HEK293 (cell line): ENCODE measurements around the gene GAPDHS.
A peak's percentile ranks its signal among the peaks of the same experiment; 100 is the strongest.

ENCODE experiments used
- CTCF ChIA-PET: fragments of 350-600 bp; formaldehyde crosslinking; extraction: SDS; loops from one replicate; lab custom pipeline; 2021; ENCODE audit warnings: antibody characterized with exemption; lab: Yijun Ruan, JAX
- POLR2A ChIA-PET: fragments of 300-600 bp; formaldehyde crosslinking; extraction: SDS; loops from one replicate; lab custom pipeline; 2020; ENCODE audit warnings: antibody characterized with exemption, inconsistent platforms; lab: Yijun Ruan, JAX
- H3K27ac ChIP-seq: fragments of 200-500 bp; sonication (Bioruptor generic); 2 replicates; pipeline ENCODE4 v1.5.1; 2014; ENCODE audit warnings: low read depth, low read length, control low read depth, inconsistent platforms; ENCODE audit errors: extremely low read depth
- H3K36me3 ChIP-seq, 2 experiments: fragments of 200-500 bp in 1 of 2; sonication (Bioruptor generic) in 1 of 2; 1 replicate in 1 of 2; 2 replicates in 1 of 2; pipeline ENCODE4 v1.5.1; 2014 to 2017; ENCODE audit warnings: inconsistent platforms in 2 of 2, low read length in 2 of 2; ENCODE audit not compliant: control insufficient read depth in 2 of 2, insufficient read depth in 1 of 2
- H3K4me1 ChIP-seq: fragments of 200-500 bp; sonication (Bioruptor generic); 2 replicates; pipeline ENCODE4 v1.5.1; 2014; ENCODE audit warnings: mild to moderate bottlenecking, low read length, inconsistent platforms; ENCODE audit not compliant: control insufficient read depth, insufficient read depth
- H3K4me3 ChIP-seq: 2 replicates; pipeline ENCODE4 v1.5.1; 2011; ENCODE audit warnings: low read depth, mild to moderate bottlenecking, control low read depth, low read length, moderate library complexity
- H3K9me3 ChIP-seq: fragments of 200-500 bp; sonication (Bioruptor generic); 2 replicates; pipeline ENCODE4 v1.5.1; 2014; ENCODE audit warnings: low read depth, low read length, inconsistent platforms; ENCODE audit not compliant: control insufficient read depth, insufficient read depth
- BCL6B ChIP-seq: fragments of 450-650 bp; formaldehyde crosslinking; IDR thresholded peaks from 2 replicates; pipeline ENCODE4 v1.5.1; 2017; ENCODE audit warnings: missing biosample characterization, missing genetic modification characterization
- EGR2 ChIP-seq: fragments of 450-650 bp; formaldehyde crosslinking; IDR thresholded peaks from 2 replicates; pipeline ENCODE4 v1.5.1; 2016; ENCODE audit warnings: low read depth, missing biosample characterization, missing genetic modification characterization
- GFI1B ChIP-seq: fragments of 450-650 bp; formaldehyde crosslinking; IDR thresholded peaks from 2 replicates; pipeline ENCODE4 v1.5.1; 2016; ENCODE audit warnings: missing biosample characterization, missing genetic modification characterization
- HIC1 ChIP-seq: fragments of 450-650 bp; formaldehyde crosslinking; IDR thresholded peaks from 2 replicates; pipeline ENCODE4 v1.5.1; 2016; ENCODE audit warnings: missing biosample characterization, missing genetic modification characterization
- SALL2 ChIP-seq: fragments of 450-650 bp; formaldehyde crosslinking; IDR thresholded peaks from 2 replicates; pipeline ENCODE4 v1.5.0; 2017; ENCODE audit warnings: missing biosample characterization, mild to moderate bottlenecking, missing genetic modification characterization, borderline replicate concordance
- SP7 ChIP-seq: fragments of 450-650 bp; formaldehyde crosslinking; IDR thresholded peaks from 2 replicates; pipeline ENCODE4 v1.5.1; 2016; ENCODE audit warnings: missing biosample characterization, missing genetic modification characterization
- TRIM28 ChIP-seq: IDR thresholded peaks from 2 replicates; pipeline ENCODE4 v1.6.1; 2011; ENCODE audit warnings: low read length, control low read depth, borderline replicate concordance
- YY1 ChIP-seq: fragments of 450-650 bp; formaldehyde crosslinking; IDR thresholded peaks from 2 replicates; pipeline ENCODE4 v1.5.1; 2018; ENCODE audit warnings: missing biosample characterization, missing genetic modification characterization
- ZBTB44 ChIP-seq: fragments of 450-650 bp; IDR thresholded peaks from 2 replicates; pipeline ENCODE4 v1.5.1; 2018; ENCODE audit warnings: missing biosample characterization, mild to moderate bottlenecking, missing genetic modification characterization
- ZFP69B ChIP-seq: fragments of 450-650 bp; formaldehyde crosslinking; IDR thresholded peaks from 2 replicates; pipeline ENCODE4 v1.5.1; 2016; ENCODE audit warnings: missing biosample characterization, missing genetic modification characterization
- ZNF114 ChIP-seq: fragments of 450-650 bp; formaldehyde crosslinking; IDR thresholded peaks from 2 replicates; pipeline ENCODE4 v1.5.0; 2017; ENCODE audit warnings: missing biosample characterization, missing genetic modification characterization
- ZNF140 ChIP-seq: fragments of 450-650 bp; formaldehyde crosslinking; IDR thresholded peaks from 2 replicates; pipeline ENCODE4 v1.5.1; 2016; ENCODE audit warnings: missing biosample characterization, missing genetic modification characterization
- ZNF169 ChIP-seq: fragments of 450-650 bp; formaldehyde crosslinking; IDR thresholded peaks from 2 replicates; pipeline ENCODE4 v1.5.1; 2016; ENCODE audit warnings: missing biosample characterization, missing genetic modification characterization
- ZNF202 ChIP-seq: fragments of 450-650 bp; formaldehyde crosslinking; IDR thresholded peaks from 2 replicates; pipeline ENCODE4 v1.5.1; 2016; ENCODE audit warnings: missing biosample characterization, missing genetic modification characterization, borderline replicate concordance
- ZNF335 ChIP-seq: fragments of 450-650 bp; formaldehyde crosslinking; conservative IDR thresholded peaks from 2 replicates; pipeline ENCODE4 v1.5.1; 2016; ENCODE audit warnings: missing biosample characterization, missing genetic modification characterization
- ZNF354C ChIP-seq: fragments of 450-650 bp; formaldehyde crosslinking; IDR thresholded peaks from 2 replicates; pipeline ENCODE4 v1.5.1; 2016; ENCODE audit warnings: missing biosample characterization, missing genetic modification characterization, low read depth, borderline replicate concordance
- ZNF37A ChIP-seq: fragments of 450-650 bp; IDR thresholded peaks from 2 replicates; pipeline ENCODE4 v1.5.1; 2018; ENCODE audit warnings: missing biosample characterization, missing genetic modification characterization
- ZNF398 ChIP-seq: fragments of 450-650 bp; formaldehyde crosslinking; IDR thresholded peaks from 2 replicates; pipeline ENCODE4 v1.5.1; 2017; ENCODE audit warnings: missing biosample characterization, missing genetic modification characterization
- ZNF423 ChIP-seq: fragments of 450-650 bp; formaldehyde crosslinking; IDR thresholded peaks from 2 replicates; pipeline ENCODE4 v1.5.1; 2016; ENCODE audit warnings: missing biosample characterization, missing genetic modification characterization
- ZNF548 ChIP-seq: fragments of 450-650 bp; formaldehyde crosslinking; IDR thresholded peaks from 2 replicates; pipeline ENCODE4 v1.5.1; 2016; ENCODE audit warnings: missing biosample characterization, missing genetic modification characterization
- ZNF596 ChIP-seq: fragments of 450-650 bp; IDR thresholded peaks from 2 replicates; pipeline ENCODE4 v1.5.0; 2018; ENCODE audit warnings: missing biosample characterization, mild to moderate bottlenecking, missing genetic modification characterization, moderate library complexity
- ZNF600 ChIP-seq: fragments of 450-650 bp; formaldehyde crosslinking; IDR thresholded peaks from 2 replicates; pipeline ENCODE4 v1.5.1; 2016; ENCODE audit warnings: missing biosample characterization, missing genetic modification characterization
- ZNF621 ChIP-seq: fragments of 450-650 bp; formaldehyde crosslinking; IDR thresholded peaks from 2 replicates; pipeline ENCODE4 v1.5.1; 2017; ENCODE audit warnings: missing biosample characterization, missing genetic modification characterization
- ZNF785 ChIP-seq: fragments of 450-650 bp; formaldehyde crosslinking; IDR thresholded peaks from 2 replicates; pipeline ENCODE4 v1.5.1; 2016; ENCODE audit warnings: missing biosample characterization, missing genetic modification characterization
- ZNF791 ChIP-seq: fragments of 450-650 bp; formaldehyde crosslinking; IDR thresholded peaks from 2 replicates; pipeline ENCODE4 v1.5.1; 2016; ENCODE audit warnings: missing biosample characterization, missing genetic modification characterization

Gene GAPDHS

GRCh38 chr19:35563207-35563829 is 30.1 kb downstream of the GAPDHS start, which contains the start of gene ATP4A (continued):
- TF ChIP-seq ZNF621 (0 out of 2 replicates have a peak, but pooled peaks have one; percentile 6), ZNF548 (no peak)

GRCh38 chr19:35565016-35565856 is 32.0 kb downstream of the GAPDHS start:
- Histone ChIP-seq H3K4me1 (no peaks in the 10 kb centered on the region), H3K36me3 (no peaks in the 10 kb centered on the region), H3K27ac (no peak overlapping the region), H3K9me3 (no peaks in the 10 kb centered on the region; the same call in 1 of the 2 replicates), H3K4me3 (no peak overlapping the region)
- POLR2A ChIA-PET = interaction anchor here (0.7 to 0.8 kb wide), 2 partner anchors 74 to 83 kb away, joined by 3 to 7 read pairs; partner anchors contain the start of gene COX6B1
- TF ChIP-seq SP7 (no peak), ZNF114 (tag by site-specific recombination) (no peak), ZNF169 (no peak), BCL6B (no peak), GFI1B (no peak), HIC1 (no peak), ZFP69B (no peak), EGR2 (tag by site-specific recombination) (no peak), ZNF791 (tag by site-specific recombination) (no peak), YY1 (tag by site-specific recombination) (no peak), ZNF37A (tag by site-specific recombination) (no peak), SALL2 (tag by site-specific recombination) (no peak)
- CTCF ChIA-PET = interaction anchor here (0.9 to 2.3 kb wide), 5 partner anchors 9 to 55 kb away, joined by 3 to 8 read pairs (median 6); no protein-coding TSS in a partner anchor

GRCh38 chr19:35566738-35567137 is 33.5 kb downstream of the GAPDHS start:
- Histone ChIP-seq H3K4me3 (no peak overlapping the region), H3K4me1 (no peaks in the 10 kb centered on the region), H3K27ac (no peak overlapping the region), H3K36me3 (no peaks in the 10 kb centered on the region), H3K9me3 (no peaks in the 10 kb centered on the region; the same call in none of the 2 replicates)
- ChIA-PET CTCF (interaction anchor here (0.5 to 1.2 kb wide), 4 partner anchors 25 to 578 kb away, joined by 3 to 5 read pairs (median 3); no protein-coding TSS in a partner anchor), POLR2A (no interaction called here)
- TF ChIP-seq ZNF596 (tag by site-specific recombination) (no peak), TRIM28 (no peak), ZNF140 (tag by site-specific recombination) (no peak), ZNF785 (tag by site-specific recombination) (no peak), ZNF423 (tag by site-specific recombination) (no peak), ZBTB44 (no peak), ZNF600 (no peak), ZNF354C (tag by site-specific recombination) (no peak), ZNF398 (tag by site-specific recombination) (no peak), ZNF335 (tag by site-specific recombination) (no peak), ZNF202 (tag by site-specific recombination) (no peak)
